Measurements from ENCODE around the gene SMAD9.

SMAD9 gene

DNA sequence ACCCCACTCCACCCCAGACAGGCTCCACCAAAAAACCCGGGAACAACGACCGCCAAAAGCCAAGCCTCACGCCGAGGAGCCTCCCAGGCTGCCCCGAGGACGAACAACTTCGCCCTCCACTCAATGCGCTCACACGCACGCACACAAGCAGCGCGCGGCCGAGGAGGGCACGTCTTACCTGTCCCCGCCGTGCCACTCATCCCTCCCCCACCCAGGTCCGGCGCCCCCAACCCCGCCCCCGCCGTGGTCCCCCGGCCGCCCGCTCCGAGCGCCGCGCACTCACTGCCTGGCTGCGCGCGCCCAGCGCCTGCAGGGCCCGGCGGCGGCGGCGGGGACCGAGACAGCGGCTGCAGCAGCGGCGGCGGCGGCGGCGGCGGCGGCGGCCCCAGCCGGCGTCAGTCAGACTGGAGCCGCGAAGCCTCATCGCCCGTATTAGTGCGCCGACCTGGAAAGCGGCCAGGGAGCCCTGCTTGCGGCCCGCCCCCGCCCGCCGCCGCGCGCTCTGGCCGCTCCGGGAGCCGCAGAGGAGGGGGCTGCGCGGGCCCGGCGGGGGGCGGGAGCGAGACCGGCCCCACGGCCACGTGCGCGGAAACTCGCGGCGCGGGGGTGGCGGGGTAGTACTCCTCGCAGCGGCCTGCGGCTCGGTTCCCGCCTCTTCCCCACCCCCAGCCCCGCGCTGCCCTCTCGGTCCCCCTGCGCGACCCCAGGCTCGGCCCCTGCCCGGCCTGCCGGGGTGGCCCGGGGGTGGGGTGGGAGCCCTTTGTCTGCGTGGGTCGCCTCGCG, at the start of gene SMAD9:
TSS of gene SMAD9 (minus strand) at position 406 of the 783 bp plus-strand sequence. CDS start 40,549 bp downstream, outside the sequence.
- DNase-seq = peak; percentile 31 to 46

DNA sequence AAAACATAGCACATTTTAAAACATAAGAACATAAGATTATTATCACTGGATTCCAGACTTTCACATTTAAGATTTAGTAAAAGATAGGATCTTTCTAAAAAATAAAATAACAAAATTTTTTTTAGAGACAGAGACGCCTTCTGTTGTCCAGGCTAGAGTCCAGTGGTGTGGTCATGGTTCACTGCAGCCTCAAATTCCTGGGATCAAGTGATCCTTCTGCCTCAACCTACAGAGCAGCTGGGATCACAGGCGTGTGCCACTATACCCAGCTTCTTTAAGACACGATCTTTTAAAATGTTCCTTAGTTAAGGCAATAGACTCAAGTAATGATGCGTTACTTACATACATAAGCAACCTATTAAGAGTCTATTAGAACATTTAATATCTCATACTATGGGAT, 46.4 kb upstream of the SMAD9 start:
- DNase-seq = no peak

DNA sequence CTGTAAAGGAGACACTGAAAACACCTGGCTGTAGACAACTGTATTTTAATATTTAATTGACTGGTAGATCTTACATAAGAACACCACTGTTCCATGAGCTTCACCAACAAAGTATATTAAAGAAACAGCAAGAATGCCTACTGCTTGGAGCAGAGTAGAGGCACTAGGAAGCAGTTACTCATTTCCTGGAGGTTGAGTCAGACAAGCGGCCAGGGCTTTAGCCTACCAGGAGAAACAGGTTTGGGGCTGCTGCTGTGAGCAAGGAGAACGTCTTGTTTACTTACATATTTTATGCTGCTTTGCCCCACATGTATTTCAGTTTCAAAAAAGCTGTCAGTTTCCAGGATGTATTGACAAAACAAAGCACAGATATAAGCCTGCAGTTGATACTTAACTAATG, 45.7 kb upstream of the SMAD9 start:
- no peak for DNase-seq

DNA sequence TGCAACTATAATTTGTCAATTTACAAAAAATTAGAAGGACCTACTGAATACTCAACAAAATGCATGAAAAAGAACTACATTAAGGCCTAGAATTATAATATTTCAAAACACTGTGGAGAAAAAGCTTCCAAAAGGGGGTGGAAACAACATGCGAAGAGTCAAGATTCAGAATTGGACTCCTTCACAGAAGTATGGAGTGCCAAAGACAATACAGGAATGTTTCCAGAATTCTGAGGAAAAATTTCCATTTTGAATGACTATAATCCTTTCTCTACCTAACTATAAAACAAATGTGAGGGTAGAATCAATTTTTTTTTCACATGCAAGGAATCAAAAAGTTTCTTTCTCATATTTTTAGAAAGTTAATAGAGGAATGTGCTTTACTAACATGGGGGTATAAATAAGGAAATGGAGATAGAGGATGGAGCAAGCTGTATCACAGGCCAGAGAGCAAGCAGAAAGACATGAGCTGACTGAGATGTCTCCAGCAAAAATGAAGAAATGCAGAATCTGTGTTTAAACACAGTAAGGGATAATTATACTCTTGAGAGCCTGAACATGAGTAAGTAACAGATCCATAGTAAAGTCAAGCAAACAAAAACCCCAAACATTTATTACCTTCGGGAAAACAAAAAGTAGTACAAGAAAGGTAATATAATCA, 39.5 kb upstream of the SMAD9 start:
- no peak for DNase-seq

DNA sequence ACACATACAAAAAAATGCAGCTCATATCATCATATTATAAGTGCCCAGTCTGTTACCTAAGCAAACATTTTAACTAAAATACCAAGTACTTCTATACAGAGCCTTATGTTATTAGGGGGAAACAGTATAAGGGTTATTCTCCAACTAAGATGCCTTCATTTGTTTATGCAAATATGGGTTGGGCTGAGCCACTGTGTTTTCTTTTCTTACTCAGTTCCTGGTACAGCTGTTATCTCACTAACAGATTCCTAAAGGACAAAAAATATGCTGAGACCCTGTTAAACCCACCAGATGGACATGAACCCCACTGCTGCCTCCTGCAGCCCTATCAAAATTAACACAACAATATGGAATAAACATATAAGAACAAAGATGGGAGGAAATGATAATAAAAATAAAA, 34.5 kb upstream of the SMAD9 start:
- DNase-seq = no peak

DNA sequence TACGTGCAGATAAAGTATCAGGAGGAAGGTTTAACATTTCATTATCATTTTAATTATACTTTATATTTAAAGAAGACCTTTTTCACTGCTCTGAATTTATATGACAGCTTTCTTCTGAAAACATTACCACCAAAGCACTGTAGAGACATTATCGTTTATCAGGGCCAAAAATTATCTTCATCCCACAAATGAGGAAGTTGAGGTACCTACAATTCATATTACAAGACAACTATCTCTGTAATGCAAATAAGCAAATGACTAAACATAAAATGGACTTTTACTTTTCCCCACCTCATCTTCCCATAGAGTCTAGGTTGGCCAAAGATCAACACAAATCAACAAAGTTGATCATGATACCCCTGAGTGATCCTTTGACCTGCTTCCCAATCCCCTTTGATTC, 30.9 kb upstream of the SMAD9 start:
- no peak for DNase-seq

DNA sequence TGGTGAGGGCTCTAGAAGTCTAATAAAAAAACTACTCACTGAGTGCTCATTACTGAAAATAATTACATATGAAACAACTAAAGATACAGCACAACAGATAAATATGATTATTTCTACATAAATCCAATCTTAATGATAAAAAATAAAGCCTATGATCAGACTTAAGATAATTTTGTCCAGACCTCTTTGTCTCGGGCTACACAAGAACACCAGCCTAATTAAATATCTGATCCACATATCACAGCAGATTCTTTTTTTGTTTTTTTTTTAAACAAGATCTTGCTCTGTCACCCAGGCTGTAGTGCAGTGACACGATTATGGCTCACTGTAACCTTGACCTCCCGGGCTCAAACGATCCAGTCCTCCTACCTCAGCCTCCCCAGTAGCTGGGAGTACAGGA, 30.3 kb upstream of the SMAD9 start:
- no peak for DNase-seq

DNA sequence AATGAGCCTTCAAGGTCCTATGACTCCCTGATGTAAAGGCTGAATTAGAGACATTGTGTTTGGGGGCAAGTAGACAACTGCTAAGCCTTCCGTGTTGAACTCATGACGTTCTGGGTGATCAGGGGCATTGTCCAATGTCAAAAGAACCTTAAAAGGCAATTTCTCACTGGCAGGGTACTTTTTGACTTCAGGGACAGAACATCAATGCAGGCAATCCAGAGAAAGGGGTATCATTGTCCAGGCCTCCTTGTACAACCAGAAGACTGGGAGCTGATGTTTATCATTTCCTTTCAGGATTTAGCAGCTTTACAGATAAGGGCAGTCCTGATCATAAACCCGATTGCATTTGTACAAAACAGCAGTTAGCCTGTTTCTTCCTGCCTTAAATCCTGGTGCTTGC, 25.0 kb upstream of the SMAD9 start:
- DNase-seq = no peak

DNA sequence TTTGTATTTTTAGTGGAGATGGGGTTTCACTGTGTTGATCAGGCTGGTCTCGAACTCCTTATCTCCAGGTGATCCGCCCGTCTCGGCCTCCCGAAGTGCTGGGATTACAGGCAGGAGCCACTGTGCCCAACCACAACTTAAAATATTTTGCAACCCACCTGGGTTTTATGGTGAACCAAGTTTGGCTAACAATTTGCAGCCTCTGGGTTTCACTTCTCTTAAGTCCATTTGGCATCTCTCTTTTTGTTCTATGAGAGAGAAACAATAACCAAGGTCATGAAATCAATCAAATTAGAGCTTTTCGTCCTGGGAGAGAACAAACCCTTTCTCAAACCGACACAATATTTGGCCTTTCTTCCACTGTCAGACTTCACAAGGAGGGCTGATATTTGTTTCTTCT, 5.6 kb upstream of the SMAD9 start:
- DNase-seq = no peak

DNA sequence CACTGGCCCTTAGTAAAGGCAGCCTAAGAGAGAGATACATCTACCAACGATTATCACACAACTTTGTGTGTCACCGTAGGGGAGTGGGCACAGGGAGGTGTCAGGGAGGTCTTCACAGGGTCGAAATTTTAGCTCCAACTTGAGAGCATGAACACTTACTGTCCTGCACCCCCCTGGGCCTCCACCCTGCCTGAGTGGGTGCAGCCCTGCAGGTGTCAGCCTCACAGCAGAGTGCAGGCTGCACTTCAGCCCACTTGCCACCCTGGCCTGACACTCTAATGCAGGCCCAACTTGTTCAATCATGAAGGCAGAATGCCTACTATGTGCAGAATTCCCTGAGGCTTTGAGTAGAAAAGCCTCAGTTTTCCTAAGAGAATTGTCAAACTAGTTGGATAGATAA, 4.0 kb upstream of the SMAD9 start:
- DNase-seq = no peak

DNA sequence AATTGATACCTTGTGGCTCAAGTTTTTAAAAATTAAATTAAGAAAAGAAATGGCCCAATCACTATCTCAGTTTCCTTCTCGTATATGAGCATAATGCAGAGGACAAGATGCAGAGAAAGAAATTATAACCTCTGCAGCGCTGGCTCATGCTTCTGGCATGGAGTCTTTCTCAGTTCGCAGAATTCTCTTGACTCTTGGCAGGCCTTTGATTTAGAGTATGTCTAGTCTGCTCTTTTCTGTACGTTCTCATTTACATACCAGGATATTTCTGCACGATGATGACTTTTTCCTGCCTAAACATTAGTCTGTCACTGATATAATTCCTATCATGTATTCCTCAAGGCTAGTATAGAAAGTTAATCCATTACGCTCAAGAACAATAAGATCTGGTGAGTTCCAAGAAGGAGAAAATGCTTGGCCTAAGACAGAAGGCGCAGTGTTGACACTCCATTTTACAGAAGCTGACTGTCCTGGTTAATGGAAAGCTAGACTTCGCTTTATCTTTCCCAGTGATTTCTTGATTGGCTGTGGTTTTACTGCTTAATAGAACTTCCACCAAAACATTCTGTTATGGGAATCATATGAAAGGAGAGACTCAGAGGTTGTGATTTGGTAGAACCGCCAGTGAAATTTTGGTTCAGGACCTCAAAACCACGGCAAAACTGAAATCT, 1.7 kb upstream of the SMAD9 start:
- DNase-seq = no peak

DNA sequence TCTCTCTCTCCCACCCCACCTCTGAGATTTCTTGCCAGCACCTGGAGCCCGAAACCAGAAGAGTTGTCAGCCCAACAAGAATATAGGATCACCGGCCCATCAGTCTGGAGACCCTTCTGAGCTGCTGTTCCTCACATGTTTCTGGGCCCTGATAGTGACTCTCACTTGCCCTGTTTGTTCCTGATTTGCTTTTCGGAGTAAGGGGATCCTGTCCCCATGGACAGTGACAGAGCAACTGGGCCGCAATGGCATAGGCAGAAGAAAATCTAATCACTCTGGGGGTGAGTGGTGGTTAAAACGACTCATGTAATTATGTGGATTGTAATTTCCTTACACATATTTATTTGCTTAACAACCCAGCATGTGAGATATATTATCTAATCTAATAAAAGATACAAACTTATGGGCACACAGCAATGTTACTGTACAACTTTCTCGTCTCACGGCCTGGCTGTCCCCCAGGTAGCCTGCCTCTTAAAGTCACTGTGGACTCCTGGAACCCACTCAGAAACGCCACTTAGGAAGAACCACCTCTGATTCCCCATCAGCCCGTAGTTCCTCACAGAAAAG, 663 bp upstream of the SMAD9 start:
- no peak for DNase-seq

DNA sequence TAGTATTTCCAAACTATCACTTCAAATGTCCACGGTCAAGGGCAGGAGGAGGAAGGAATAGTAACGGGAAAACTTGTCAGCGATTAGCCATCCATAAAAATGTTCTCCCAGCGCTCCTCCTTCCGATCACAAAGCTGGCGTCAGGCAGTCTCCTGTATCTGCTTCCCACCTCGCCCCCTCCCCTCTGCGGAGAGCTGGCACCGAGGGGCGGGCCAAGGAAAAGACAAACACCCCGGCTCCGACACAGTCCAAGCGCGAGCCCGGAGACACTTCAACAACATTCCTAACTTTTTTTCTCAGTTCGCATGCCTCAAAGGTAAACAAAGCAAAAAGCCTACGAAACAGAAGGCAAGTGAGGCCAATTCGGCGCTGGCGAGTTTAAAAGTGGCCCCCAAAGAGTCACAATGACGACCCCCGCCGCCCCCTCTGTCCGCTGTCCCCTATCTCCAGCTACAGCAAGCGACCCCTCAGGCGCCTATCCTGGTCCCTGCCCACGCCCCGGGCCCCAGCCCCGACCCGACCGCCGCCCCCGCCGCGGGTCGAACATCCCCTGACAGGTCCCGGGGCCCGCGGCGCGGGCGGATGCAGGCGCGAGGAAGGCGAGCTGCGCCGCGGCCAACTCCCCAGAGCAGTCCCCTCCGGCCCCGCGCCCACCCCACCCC, 736 bp downstream of the SMAD9 start:
- DNase-seq = peak in 1 of 2 experiments; percentile 20

DNA sequence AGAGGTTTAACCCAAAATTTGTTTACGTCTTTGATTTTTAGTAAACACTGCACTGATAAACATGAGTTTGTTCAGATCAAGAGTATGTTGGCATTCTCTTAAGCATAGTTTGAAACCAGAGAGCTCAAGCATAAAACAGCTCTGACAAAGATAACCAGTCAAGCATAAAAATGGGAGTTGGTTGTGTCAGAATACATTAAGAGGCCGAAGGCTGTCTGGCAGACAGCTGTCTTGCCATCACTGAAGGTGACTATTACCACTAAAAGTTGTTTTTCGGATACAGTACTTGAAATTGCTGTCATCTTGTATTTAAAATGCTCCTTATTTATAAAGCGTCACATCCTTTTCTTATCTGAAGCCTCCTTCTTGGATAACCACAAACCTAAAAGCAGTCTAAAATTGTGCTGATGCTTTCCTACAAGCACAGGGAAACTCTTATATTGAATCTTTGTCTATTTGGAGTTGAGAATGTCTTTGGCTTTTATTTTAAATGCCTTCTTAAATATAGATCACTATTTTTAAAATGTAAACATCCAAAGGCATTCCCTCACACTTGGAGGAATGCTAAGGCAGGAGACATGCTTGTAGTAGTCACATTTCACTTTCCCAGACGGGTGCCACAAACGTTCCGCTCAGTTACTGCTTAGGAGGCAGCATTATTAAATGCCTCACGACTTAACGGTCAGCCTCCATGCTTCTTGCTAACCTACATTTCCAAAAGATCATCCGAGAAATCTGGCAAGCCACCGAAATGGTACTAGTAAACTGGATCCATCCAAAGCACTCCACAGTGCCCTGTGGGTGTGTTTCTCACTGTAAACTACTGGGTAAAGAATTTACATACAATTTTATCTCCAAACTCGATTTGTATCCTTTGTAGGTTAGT, 1.5 kb downstream of the SMAD9 start:
- no peak for DNase-seq

DNA sequence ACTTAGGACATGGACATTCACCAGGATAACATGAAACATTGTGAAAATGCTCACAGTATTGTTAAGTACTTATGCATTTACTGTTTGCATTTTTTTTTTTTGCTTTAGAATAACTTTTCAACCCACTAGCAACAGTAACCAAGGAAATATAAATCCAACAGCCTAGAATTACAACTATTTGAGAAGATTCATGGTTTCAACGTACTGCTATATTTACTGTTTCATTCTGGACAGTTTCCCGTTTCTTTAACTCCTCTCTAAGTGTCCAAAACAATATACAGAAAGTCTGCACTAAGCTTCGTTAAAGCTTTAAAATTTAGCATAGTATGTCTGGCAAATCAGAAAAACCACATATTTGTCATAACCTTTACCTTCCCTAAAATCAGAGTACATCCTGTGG, 2.7 kb downstream of the SMAD9 start:
- DNase-seq = no peak

DNA sequence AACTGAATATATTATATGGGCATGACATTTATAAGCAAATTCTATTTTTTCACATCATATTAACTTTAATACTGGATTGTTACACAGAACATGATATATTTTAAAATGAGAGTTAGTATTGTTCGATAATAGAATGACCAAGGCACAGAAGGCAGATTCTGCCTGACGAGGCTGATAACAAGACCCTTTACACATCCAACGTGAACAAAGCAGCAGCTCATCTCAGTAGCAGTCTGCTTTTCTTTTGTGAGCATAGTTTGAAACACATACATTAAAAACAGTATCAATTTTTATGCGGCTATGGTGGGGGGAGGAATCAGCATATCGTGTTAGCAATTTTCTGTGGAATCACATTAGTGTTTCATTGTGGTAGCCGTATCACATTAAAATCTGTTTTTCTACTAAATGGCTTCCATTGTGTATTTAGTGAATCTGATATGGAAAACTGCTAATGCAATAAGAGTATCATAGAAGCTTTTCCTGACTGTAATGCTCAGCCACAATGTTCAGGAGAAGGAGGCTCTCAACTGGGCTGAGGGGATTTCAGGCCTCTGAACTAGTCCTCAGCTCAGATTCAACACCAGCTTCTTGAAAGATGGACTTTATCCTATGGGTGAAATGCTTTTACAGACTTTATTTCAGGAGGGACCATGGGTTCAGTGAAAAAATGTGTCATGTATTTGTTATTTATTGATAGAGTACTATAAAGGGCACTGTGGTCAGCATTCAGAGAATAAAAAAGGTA, 4.0 kb downstream of the SMAD9 start:
- DNase-seq = no peak

DNA sequence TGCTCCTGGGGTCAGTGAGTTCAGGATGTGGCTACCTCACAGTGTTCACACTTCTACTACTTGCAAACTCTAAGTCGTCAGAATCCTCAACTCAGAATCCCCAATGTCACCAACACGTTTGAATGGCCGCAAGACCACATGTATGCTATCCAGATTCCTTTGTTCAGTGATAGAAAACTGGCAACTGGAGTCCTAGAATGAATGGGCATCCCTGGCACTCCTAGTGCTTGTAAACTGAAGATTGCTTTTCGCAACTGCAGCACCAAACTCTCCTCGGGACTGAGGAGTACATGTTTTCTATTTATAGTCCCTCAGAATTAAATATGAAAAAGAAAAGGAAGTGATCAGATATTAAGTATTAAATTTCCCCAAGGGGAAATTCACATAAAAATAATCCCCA, 4.9 kb downstream of the SMAD9 start:
- no peak for DNase-seq

DNA sequence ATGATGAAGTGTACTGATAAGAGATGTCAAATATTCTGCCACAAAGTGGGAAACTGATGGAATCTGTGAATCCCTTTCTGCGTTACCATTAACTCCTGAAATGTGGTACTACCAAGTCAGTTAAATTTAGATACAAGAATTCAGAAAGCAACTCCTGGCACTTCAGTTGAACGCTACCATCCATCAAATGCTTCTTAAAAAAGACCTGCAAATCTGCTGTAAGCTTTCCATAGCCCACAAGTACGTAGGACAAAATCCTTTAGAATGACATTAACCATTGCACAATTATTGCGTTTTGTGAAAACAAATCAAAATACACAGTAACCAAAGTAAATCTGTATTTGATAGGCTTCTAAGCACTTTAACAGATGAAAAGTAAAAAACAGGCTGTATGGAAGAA, 5.4 kb downstream of the SMAD9 start:
- no peak for DNase-seq

DNA sequence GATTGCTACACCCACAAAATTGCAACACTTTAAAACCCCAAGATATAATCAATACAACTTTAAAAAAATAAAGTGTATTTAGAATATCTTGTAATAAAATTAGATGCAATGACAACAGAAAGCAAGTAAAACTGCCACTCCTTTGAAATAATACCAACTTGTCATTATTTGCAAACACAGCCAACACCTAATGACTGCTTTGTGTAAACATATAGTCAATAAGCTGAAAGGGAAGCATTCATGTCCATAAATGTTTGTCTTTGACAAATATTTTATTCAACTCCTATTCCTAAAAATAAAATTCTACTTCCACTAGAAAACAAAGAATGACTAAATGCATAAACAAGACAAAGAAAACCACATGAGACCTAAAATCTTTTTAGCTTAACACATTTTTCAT, 6.6 kb downstream of the SMAD9 start:
- DNase-seq = no peak

DNA sequence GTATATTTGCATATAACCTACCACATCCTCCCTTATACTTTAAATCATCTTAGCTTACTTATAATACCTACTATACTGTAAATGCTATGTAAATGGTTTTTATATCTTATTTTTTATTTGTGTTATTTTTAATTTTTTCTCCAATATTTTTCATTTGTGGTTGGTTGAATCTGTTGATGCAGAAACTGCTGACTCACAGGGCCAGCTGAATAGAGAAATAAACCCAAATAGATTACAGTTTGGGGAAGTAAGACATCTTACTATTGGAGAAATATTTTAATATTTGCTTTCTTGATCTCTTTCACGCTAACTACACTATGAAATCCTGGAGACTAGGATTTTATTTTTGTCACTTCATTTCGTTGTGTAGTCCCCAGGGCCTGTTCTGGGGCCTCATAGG, 7.1 kb downstream of the SMAD9 start:
- no peak for DNase-seq

DNA sequence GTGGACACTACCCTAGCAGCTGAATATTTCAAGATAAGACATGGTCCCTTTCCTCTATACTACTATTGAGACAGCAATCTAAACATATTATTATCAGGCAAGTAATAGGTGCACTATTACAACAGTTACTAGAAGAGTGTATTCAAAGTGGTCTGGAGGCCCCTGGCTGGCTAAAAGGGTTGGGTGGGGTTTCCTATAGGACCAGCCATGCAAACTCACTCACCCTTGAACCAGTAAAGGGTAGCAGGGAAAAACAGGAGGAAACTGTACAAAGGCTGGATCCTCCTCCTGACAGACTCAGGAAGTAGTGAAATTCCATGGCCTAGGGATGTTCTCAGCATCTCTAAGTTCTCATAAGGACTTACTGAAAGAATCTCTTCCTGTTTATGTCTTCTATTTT, 7.7 kb downstream of the SMAD9 start:
- no peak for DNase-seq
